ENCODE data around the gene LGALSL.

The LGALSL gene

DNA sequence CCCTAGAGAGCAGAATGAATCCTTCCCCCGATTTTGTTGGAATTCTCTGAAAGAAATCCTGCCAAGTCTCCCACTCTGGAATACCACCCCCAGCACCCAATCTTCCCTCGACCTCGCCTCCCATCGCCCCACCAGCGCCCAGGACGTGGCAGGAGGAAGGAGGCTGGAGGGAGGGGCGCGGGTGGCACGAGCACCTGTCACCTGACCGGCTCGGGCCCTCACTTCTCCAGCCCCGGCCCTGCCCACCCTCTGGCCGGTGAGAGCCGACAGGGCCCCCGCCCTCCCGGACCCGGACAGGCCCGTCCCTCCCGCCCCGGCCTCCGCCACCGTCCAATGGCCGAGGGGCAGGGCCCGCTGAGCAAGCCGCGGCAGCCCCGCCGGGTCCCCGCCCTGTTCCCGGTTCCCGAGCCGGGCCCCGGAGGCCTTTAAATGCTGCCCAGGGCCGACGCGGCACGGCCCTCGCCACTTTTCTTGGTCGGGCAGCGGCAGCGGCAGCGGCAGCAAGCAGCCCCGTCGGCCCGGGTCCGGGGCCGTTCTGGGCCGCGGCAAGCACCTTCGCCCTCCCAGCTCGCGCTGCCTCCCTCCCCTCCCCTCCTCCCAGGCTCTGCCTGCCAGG, at the start of gene LGALSL:
TSS of gene LGALSL (plus strand) at position 393 of the 616 bp plus-strand sequence. CDS start 384 bp downstream, outside the sequence.
- peak; percentile 23 to 38 for DNase-seq

- DNase-seq: no peak
These were observed 49.2 kb upstream of the LGALSL start for GRCh38 chr2:64404743-64405142.

DNA sequence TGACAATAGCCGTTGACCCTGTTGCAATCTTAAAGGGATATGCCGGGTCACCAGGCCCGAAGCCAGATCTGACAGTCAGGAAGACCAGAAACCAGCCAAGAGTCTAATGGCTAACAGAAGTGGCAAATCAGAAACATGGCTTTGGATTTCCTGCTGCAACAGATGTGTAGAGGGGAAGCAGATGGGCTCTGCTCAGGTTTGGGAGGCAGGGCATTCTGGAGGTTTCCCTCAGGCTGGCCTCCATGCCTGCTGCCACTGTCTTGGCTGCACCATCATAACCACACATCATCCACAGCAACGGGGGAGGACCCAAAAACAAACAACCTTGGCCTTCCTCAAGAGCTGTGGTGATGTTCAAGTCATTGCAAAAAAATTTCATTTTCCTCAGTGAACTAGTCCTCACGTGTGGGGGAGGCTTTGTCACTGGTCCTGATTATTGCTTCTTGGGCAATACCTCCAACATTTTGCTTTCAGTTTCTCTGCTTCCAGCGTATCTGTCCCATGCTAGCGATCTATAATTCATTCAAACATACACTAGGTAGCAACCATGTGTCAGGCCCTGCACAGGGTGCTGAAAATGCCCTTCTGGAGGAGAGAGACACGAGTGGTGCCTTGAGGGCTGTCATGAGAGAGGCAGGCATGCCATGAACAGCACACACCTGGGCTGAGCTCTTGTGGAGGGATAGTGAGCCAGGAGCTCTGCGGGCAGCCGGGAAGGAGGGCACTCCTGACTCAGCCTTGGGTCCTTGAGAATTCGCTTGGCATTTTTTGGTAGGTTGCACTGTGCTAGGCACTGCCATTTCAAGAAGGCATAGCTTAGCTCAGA, 48.2 kb upstream of the LGALSL start:
- no peak for DNase-seq

DNA sequence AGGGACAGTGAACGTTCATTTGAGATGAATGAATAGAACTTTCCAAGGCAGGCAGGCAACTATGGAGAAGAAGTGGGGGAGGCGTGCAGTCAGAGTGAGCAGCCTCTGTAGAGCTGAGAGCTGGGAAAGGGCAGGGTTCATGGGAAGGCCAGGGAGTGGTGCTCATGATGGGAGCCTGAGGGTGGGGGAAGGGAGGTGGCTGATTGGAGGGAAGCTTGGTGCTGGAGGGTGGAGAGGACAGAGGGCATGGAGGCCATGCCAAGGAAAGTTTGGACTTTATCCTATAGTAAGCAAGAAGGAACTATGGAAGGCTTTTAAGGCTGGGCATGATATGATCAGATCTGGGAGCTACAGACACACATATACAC, 47.6 kb upstream of the LGALSL start:
- no peak for DNase-seq

GRCh38 chr2:64408031-64408430, 45.9 kb upstream of the LGALSL start:
- DNase-seq: no peak

DNA sequence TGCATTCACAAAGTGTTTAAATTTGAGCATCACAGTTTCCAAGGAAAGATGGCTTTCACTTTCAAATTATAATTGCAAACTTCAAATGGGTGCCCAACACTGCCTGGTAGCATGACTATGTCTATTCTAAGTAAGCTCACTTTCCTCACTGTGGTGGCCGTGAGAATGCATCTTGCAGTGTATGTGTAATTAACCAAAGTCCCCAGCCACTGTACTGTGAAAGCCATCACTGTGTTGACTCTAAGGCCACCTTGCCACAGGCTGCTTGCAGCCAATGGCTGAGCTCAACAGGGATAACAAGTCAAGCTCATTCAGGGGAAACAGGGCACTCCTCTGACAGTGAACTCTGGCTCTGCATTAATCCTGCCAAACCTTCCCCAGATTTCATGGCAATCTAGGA, 43.3 kb upstream of the LGALSL start:
- no peak for DNase-seq

- no peak for DNase-seq
These were observed 41.3 kb upstream of the LGALSL start for GRCh38 chr2:64412671-64413070.

- no peak for DNase-seq
These were observed 39.1 kb upstream of the LGALSL start for GRCh38 chr2:64414736-64415435.

DNA sequence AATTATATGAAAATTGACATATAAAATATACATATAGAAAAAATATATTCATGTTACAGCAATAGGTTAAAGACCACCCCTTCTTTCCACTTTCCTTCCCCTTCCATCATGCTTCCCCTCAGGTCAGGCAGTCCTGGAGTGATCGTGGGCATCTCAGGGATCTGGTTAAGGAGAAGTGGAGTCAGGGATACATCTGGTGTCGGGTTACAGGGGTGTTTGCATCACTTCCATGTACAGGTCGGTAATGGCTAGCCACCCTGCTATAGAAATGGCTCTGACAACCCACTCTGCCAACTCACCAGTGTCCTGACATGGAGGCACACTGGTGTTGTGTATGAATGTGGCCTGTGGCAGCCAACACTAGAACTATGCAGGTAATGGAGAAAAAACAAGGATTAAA, 36.3 kb upstream of the LGALSL start:
- no peak for DNase-seq

GRCh38 chr2:64419596-64420165, 34.3 kb upstream of the LGALSL start:
- DNase-seq: no peak

DNA sequence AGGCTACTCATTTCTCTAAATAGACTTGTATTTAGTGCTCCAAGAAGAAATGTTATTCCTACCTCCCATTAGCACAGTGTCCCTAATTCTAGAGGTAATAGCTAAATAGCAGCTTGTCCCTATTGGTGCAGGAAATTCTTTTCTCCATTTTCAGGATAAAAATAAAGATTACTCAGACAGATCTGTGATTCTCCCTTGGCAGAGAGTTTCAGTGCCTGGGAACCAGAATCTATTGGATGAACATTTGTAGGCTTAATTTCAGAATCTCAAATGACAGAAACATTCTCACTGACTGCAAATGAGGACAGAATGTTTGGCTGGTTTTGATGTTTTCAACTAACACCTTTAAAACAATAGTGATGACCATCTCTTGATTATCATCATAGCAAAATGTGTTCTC, 33.3 kb upstream of the LGALSL start:
- DNase-seq: no peak

GRCh38 chr2:64421201-64421600, 32.8 kb upstream of the LGALSL start:
- DNase-seq: no peak

DNA sequence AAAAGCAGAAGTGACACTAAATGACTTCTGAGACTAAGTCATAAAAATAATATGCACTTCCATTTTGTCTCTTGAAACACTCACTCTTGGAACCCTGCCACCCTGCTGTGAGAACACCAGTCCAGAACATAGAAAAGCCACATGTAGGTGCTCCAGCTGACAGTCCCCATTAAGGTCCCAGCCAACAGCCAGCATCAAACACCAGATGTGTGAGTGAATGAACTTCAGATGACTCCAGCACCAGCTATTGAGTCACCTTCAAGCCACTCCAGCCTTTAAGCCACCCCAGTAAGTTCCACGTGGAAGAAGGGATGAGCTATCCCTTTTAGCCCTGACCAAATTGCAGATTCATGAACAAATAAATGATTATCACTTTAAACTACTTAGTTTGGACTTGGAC, 31.5 kb upstream of the LGALSL start:
- no peak for DNase-seq

GRCh38 chr2:64423303-64423702, 30.7 kb upstream of the LGALSL start:
- DNase-seq: no peak

DNA sequence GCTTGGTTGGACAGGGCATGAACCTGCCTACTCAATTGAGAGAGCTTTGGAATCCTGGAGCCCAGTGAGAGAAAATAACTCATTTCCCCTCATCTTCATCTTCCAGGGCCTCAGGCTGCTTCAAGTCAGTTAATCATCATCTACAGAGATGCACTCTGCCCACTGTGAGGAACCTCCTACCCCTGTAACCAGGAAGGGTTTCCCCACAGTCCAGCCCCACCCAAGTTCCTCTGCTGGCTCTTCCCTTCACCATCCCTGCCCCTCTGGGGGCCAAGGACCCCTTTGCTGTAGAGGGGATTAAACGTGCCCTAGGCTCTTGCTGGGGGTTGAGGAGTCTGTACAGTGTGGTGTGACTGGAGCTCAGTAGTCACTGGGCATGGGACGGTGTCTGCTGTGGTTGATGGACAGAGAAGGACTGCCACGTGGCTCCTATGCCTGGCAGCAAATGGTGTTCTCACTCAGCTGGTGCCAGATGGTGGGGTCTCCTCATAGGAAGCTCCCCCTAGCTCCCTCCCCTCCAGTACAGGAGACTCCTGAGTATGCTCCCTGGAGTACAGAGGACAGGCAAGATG, 29.5 kb upstream of the LGALSL start:
- no peak for DNase-seq

- DNase-seq: no peak
These were observed 27.6 kb upstream of the LGALSL start for GRCh38 chr2:64426183-64426952.

GRCh38 chr2:64434039-64434657, 19.8 kb upstream of the LGALSL start:
- DNase-seq: no peak

DNA sequence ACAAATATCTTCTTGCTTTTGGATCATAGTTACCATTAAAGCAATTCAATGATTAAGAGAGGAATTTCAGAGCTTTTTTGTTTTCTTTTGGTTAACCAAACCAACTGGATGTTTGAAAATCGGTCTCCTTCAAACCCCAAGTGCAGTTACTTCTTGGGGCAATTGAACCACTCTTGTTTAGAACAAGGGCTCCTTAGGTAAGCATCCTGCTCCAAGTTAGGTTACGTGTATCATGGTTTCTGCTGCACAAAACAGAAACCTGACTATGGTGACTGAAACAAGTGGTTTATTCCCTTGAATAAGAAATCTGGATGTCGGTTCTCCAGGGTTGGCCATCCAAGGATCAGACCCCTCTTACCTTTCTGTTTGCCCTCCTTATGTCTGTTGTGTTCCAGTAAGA, 16.1 kb upstream of the LGALSL start:
- DNase-seq: no peak

DNA sequence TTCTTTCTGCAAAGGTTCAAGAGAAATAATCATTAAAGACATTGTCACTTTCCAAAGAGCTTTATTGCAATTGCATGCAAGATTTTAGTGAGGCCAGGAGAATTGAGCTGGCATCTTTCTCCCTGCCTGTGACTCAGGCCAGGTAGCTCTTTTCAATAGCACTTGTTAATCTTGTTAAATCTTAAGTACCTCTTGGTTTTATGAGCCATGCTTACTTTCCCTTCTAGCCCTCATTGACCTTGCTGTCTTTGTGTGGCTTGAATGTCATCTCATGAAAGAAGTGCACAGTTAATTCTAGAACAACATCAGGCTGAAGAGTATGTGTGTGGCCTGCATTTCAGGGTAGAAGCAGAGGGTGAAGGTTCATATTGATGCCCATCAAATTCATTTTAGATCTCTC, 14.8 kb upstream of the LGALSL start:
- no peak for DNase-seq

GRCh38 chr2:64440843-64441242, 13.1 kb upstream of the LGALSL start:
- DNase-seq: no peak

GRCh38 chr2:64442277-64442676, 11.7 kb upstream of the LGALSL start:
- DNase-seq: no peak

DNA sequence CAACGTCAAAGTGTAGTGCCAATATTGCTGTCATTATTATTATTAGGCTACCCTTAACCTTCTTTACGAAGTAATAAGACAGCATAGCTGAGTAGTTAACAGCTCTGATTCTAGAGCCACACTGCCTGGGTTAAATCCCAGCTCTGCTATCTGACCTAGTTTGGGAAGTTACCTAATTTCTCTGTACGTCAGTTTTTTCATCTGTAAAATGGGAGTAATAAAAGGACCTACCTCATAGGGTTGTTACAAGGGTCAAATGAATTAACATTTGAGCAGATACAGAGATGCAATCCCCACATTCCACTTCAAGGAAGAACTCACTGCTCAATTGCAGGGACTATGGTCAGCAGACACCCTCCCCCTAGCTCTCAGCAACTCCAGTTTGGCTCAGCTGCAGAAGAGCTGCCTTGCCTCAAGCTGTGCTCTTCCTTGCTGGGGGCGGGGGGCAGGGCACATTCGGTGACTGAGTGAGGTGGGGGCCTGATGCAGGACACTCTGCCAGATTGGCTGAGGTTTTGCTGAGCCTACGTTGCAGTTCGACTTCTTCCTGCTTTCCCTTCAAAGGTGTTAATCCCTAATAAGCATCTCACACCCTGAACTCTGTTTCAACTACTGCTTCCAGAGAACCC, 11.0 kb upstream of the LGALSL start:
- no peak for DNase-seq

Data from CD4-positive, alpha-beta T cell treated with Interleukin-4 for 1 hour (primary cell).